GM12873 (cell line): ENCODE results near the gene STK33.

Experiments
- TF ChIP-seq, protein P1 (sequence below): IDR thresholded peaks from 2 replicates; pipeline ENCODE4 v1.5.1; 2012; ENCODE audit warnings: low read depth, mild to moderate bottlenecking, moderate library complexity, low read length, control low read depth; ENCODE audit not compliant: insufficient read depth; ENCODE audit errors: missing control alignments

STK33 gene

DNA sequence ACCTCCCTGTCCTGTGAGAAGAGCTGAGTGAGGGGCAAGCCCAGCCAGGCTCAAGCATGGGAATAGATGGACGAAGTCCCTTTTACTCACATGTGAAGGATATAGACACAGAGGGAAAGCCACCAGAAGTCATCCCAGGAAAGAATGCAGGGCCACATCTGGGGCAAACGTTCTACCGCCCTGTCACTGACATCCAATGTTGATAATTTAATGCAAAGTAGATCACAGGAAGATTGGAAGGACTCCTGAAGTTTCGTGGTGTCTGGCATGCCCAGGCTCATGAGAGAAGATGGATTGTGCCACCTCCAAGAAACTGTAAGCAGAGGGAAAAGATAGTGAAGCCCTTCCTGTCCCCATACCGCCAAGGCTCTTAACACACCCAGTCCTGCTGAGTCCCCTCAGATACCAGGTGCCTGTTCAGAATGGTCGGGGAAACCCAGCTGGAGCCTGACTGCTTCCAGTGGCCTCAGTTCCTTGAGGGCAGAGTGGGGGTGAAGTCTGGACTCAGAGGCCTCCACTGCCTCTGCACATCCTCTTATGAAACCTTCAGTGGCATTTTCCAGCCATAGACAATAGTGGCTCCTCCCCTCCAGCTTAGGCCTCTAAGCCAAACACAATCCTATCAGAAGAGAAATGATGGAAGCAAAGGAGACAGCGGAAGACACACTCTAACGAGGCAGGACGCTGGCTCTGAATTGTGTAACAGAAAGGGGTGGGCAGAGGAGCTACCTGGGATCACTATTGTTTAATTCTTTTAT is 7.5 kb upstream of the STK33 start:
- TF ChIP-seq, protein P1, sequence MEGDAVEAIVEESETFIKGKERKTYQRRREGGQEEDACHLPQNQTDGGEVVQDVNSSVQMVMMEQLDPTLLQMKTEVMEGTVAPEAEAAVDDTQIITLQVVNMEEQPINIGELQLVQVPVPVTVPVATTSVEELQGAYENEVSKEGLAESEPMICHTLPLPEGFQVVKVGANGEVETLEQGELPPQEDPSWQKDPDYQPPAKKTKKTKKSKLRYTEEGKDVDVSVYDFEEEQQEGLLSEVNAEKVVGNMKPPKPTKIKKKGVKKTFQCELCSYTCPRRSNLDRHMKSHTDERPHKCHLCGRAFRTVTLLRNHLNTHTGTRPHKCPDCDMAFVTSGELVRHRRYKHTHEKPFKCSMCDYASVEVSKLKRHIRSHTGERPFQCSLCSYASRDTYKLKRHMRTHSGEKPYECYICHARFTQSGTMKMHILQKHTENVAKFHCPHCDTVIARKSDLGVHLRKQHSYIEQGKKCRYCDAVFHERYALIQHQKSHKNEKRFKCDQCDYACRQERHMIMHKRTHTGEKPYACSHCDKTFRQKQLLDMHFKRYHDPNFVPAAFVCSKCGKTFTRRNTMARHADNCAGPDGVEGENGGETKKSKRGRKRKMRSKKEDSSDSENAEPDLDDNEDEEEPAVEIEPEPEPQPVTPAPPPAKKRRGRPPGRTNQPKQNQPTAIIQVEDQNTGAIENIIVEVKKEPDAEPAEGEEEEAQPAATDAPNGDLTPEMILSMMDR = no peak

DNA sequence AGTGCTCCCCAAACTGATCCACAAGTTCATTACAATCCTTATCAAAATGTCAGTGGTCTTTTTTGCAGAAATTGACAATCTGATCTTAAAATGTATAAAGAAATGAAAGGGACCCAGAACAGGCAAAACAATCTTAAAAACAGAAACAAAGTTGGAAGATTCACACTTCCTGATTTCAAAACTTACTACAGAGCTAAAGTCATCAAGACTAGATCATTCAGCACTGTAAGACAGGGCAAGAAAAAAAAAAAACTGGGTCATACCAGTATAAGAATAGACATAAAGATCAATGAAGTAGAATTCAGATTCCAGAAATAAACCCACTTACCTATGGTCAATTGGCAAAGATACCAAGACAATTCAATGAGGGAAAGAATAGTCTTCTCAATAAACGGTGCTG is 4.5 kb upstream of the STK33 start:
- TF ChIP-seq, protein P1 = no peak

DNA sequence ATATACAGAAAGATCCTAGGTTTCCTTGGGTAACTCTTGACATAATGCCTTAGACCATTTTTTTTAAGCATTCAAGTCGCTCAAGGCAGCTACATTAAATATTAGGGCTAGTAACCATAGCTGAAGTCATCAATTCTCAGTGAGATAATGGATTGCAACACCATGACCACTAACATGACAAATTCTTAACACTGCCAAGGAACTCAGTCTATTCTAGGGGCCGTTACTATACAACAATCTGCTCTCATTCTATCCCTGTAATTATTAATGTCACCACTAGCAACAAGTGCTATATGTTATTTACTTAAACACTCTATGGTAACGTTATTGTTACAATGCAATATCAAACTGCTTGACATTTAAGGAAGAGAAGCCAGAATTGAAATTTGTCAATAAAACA is 3.2 kb upstream of the STK33 start:
- TF ChIP-seq, protein P1 = no peak

DNA sequence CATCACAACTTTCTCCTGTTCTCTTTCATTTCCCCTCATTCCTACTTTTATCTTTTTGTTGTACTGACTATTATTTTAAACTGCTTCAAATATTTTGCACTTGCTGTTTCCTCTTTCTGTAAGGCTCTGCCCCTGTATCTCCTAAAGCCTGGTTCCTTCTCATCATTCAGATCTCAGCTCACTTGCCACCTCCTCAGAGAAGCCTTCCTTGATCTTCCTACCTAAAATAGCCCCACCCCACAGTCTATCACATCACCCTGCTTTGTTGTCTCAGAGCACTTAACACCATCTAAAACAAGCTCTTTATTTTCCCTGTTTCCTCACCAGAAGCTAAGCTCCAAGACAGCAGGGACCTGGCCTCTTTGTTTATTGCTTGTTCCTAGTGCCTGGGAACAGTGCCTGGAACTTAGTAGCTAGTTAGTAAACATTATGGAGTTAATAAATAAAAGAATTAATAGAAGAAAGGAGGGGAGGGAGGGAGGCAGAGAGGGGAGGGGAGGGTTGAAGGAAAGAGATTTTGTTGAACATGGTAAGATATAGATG is 2.5 kb upstream of the STK33 start:
- TF ChIP-seq, protein P1 = no peak

DNA sequence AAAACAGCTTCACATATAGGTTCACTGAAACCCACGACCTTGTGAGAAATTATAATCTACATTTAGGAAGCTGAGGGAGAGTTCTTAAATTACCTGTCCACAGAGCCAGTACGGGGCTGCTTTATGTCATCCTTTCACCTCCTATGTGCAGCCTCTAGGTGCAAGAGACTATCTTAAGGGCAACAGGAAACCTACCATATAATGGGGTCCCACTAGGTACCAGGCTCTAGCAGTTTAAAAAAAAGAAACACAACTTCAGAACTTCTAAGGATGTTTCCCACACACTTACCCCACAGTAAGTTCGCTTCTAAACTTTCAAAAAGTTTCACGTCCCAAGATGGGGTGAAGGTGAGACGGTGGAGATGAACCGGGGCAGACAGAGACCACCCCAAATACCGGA is 573 bp downstream of the STK33 start:
- TF ChIP-seq, protein P1 = no peak

DNA sequence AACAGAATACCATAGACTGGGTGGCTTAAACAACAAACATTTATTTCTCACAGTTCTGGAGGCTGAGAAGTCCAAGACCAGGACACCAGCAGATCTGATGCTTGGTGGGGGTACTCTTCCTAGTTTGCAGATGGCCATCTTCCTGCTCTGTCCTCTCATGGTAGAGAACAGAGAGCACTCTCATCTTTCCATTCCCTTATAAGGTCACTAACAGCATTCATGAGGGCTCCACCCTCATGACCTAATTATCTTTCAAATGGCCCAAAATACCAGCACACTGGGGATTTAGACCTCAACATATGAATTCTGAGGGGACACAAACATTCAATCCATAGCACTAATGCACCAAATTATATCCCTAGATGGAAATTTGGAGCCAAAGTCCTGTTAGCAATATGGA is 6.1 kb downstream of the STK33 start:
- TF ChIP-seq, protein P1 = no peak

DNA sequence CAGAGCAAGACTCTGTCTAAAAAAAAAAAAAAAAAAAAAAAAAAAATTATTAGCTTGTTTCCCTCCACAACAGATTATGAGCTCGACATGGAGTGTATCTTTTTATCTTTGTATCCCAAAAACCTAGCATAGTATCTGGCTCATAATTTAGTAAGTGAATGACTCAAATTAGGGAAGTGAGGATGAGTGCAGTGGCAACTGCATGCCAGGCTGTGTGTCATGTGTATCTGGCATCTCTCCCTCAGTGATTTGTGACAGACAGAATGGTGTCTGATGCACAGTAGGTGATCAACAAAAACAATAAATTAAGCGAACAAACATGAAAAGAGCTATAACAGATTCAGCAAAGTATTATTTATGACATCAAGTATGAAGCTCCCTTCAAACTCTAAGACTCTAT is 7.2 kb downstream of the STK33 start:
- TF ChIP-seq, protein P1 = no peak
